HepG2 (cell line): ENCODE results near the gene CREB3. TPM values are rescaled to one million over a fixed set of nuclear protein-coding genes. Genes with fewer than 3 reads are reported as not detected.

Experiments used
- ATAC-seq: fragments of 200-7000 bp; cut with Tn5 transposase; 3 replicates; pipeline ENCODE4 v1.9.1; 2020; ENCODE audit warnings: mild to moderate bottlenecking, moderate library complexity
- BruUV-seq: library from RNA; stranded (reverse); fragments of 400-500 nt; replicated peaks from 2 replicates; lab custom pipeline; 2021; lab: Mats Ljungman, UMichigan
- CTCF ChIA-PET: fragments of 300-600 bp; formaldehyde crosslinking; extraction: SDS; loops from one replicate; lab custom pipeline; 2021; ENCODE audit warnings: low total read pairs, inconsistent platforms, low intra/inter-chr PET ratio; lab: Yijun Ruan, JAX
- POLR2A ChIA-PET: fragments of 350-600 bp; sonication (Branson Sonifier 250); formaldehyde crosslinking; loops from one replicate; lab custom pipeline; 2020; ENCODE audit warnings: antibody characterized with exemption, inconsistent platforms; lab: Yijun Ruan, JAX
- DNase-seq: peaks from one replicate; pipeline ENCODE4 v3.0.0-alpha.2; 2015; ENCODE audit warnings: low spot score
- FAIRE-seq: peaks from 3 replicates; lab custom pipeline; 2011; peaks lifted over from hg19 to GRCh38; lab: Jason Lieb, UNC
- H2AFZ ChIP-seq: one replicate; pipeline ENCODE4 v1.6.1; 2011; ENCODE audit warnings: low read length, inconsistent platforms
- H3K27ac ChIP-seq: fragments of 300-600 bp; 3 replicates; pipeline ENCODE4 v1.8.0; 2011; ENCODE audit warnings: mixed run types, mild to moderate bottlenecking, mixed read lengths, low read length, inconsistent platforms; ENCODE audit not compliant: insufficient read depth; ENCODE audit errors: extremely low read length
- H3K27me3 ChIP-seq, 2 experiments: fragments of 200-600 bp in 1 of 2; 2 replicates in 1 of 2; 3 replicates in 1 of 2; pipeline versions ENCODE4 v1.6.0 to v1.8.0; 2011; ENCODE audit warnings: low read length in 2 of 2, mild to moderate bottlenecking in 2 of 2, moderate library complexity in 2 of 2, inconsistent platforms in 1 of 2; ENCODE audit not compliant: insufficient read depth in 2 of 2, control insufficient read depth in 1 of 2
- H3K36me3 ChIP-seq, 2 experiments: fragments of 200-600 bp in 1 of 2; replicated peaks in 1 of 2; 2 replicates in 1 of 2; 3 replicates in 1 of 2; pipeline versions ENCODE4 v1.5.1 to v1.8.0; 2011; ENCODE audit warnings: low read length in 2 of 2, inconsistent platforms in 1 of 2; ENCODE audit not compliant: insufficient read depth in 2 of 2, control insufficient read depth in 1 of 2
- H3K4me1 ChIP-seq: 2 replicates; pipeline ENCODE4 v1.5.1; 2012; ENCODE audit warnings: low read length, inconsistent platforms; ENCODE audit not compliant: insufficient read depth
- H3K4me2 ChIP-seq: 2 replicates; pipeline ENCODE4 v1.6.0; 2011; ENCODE audit warnings: low read depth, low read length, inconsistent platforms
- H3K4me3 ChIP-seq, 3 experiments: fragments of 200-600 bp in 1 of 3; sonication (generic), shearing (Covaris generic) in 1 of 3; replicated peaks in 1 of 3; 2 replicates each; pipeline ENCODE4 v1.5.1; 2011 to 2016; ENCODE audit warnings: low read length in 3 of 3, inconsistent platforms in 2 of 3, low read depth in 2 of 3, mild to moderate bottlenecking in 2 of 3, control low read depth in 1 of 3, mixed read lengths in 1 of 3; ENCODE audit not compliant: insufficient read depth in 1 of 3
- H3K79me2 ChIP-seq: one replicate; pipeline ENCODE4 v1.6.1; 2011; ENCODE audit warnings: low read length, inconsistent platforms; ENCODE audit not compliant: insufficient read depth
- H3K9ac ChIP-seq: 2 replicates; pipeline ENCODE4 v1.6.0; 2011; ENCODE audit warnings: mild to moderate bottlenecking, low read depth, low read length, inconsistent platforms; ENCODE audit not compliant: insufficient read depth
- H3K9me3 ChIP-seq: 2 replicates; pipeline ENCODE4 v1.5.1; 2012; ENCODE audit warnings: mild to moderate bottlenecking, low read length
- H4K20me1 ChIP-seq: 2 replicates; pipeline ENCODE4 v1.6.0; 2011; ENCODE audit warnings: inconsistent platforms, mild to moderate bottlenecking, low read length, moderate library complexity; ENCODE audit not compliant: insufficient read depth
- CBX5 ChIP-seq: sonication (generic); formaldehyde crosslinking; IDR thresholded peaks from 2 replicates; pipeline ENCODE4 v1.4.0; 2020; ENCODE audit warnings: missing genetic modification reagents, borderline replicate concordance
- CEBPG ChIP-seq: IDR thresholded peaks from 2 replicates; pipeline ENCODE4 v1.6.1; 2016
- HCFC1 ChIP-seq: fragments of 150-350 bp; IDR thresholded peaks from 2 replicates; pipeline ENCODE4 v1.6.1; 2014; ENCODE audit warnings: low read depth, low read length
- HES4 ChIP-seq: sonication (generic); formaldehyde crosslinking; IDR thresholded peaks from 2 replicates; pipeline ENCODE4 v1.9.0; 2021; ENCODE audit warnings: mild to moderate bottlenecking, missing genetic modification reagents, borderline replicate concordance
- HMG20B ChIP-seq: conservative IDR thresholded peaks from 2 replicates; pipeline ENCODE4 v1.6.1; 2016; ENCODE audit warnings: missing genetic modification reagents, missing compliant biosample characterization
- HOXA5 ChIP-seq: sonication (generic); formaldehyde crosslinking; IDR thresholded peaks from 2 replicates; pipeline ENCODE4 v1.4.0; 2020; ENCODE audit warnings: missing genetic modification reagents
- LCORL ChIP-seq, 2 experiments: fragments of 450-650 bp in 1 of 2; sonication (generic) in 1 of 2; formaldehyde crosslinking in 1 of 2; IDR thresholded peaks; 2 replicates each; pipeline versions ENCODE4 v1.5.0 to v1.6.1; 2017 to 2020; ENCODE audit warnings: antibody characterized with exemption in 1 of 2, missing genetic modification reagents in 1 of 2
- PAX8 ChIP-seq: sonication (generic); formaldehyde crosslinking; IDR thresholded peaks from 2 replicates; pipeline ENCODE4 v1.8.0; 2022; ENCODE audit warnings: mild to moderate bottlenecking, missing genetic modification reagents, borderline replicate concordance
- PHF5A ChIP-seq: IDR thresholded peaks from one replicate; pipeline ENCODE4 v1.6.1; 2018; ENCODE audit warnings: low read depth, missing genetic modification reagents; ENCODE audit not compliant: unreplicated experiment
- SRF ChIP-seq: IDR thresholded peaks from 2 replicates; pipeline ENCODE4 v1.6.1; 2011; ENCODE audit warnings: mild to moderate bottlenecking, low read depth, low read length, moderate library complexity
- TBX2 ChIP-seq: sonication (generic); formaldehyde crosslinking; IDR thresholded peaks from 2 replicates; pipeline ENCODE4 v1.5.0; 2020; ENCODE audit warnings: missing genetic modification reagents, mild to moderate bottlenecking, borderline replicate concordance
- TRIM24 ChIP-seq: sonication (generic); formaldehyde crosslinking; IDR thresholded peaks from 2 replicates; pipeline ENCODE4 v1.8.0; 2022; ENCODE audit warnings: mild to moderate bottlenecking, missing genetic modification reagents
- ZNF253 ChIP-seq: sonication (generic); formaldehyde crosslinking; IDR thresholded peaks from 2 replicates; pipeline ENCODE4 v1.8.0; 2022; ENCODE audit warnings: mild to moderate bottlenecking, missing genetic modification reagents, borderline replicate concordance
- ZNF282 ChIP-seq: fragments of 450-650 bp; IDR thresholded peaks from 2 replicates; pipeline ENCODE4 v1.6.1; 2018; ENCODE audit not compliant: partially characterized antibody
- ZNF496 ChIP-seq: sonication (generic); formaldehyde crosslinking; IDR thresholded peaks from 2 replicates; pipeline ENCODE4 v1.8.1; 2023; ENCODE audit warnings: mild to moderate bottlenecking, moderate library complexity, missing genetic modification reagents; ENCODE audit not compliant: insufficient replicate concordance
- ZNF619 ChIP-seq: sonication (generic); formaldehyde crosslinking; IDR thresholded peaks from 2 replicates; pipeline ENCODE4 v1.4.0; 2020; ENCODE audit warnings: mild to moderate bottlenecking, missing genetic modification reagents
- WGBS: methylation state at CpG from one replicate; pipeline ENCODE4 v1.1.6; 2017; ENCODE audit warnings: low lambda C conversion rate; 5-methylcytosine and 5-hydroxymethylcytosine counted together
- in situ Hi-C: cut with HindIII; loops from 2 replicates; pipeline ENCODE4 v1.10.0; 2017; ENCODE audit warnings: low pct_unique_long_range_greater_than_20kb; ENCODE audit not compliant: extremely low pct_ligation_motif_present
- intact Hi-C: fragments of 100-400 bp; cut with micrococcal nuclease; formaldehyde crosslinking; loops from one replicate; pipeline ENCODE4 v1.10.0; 2022; ENCODE audit not compliant: unreplicated experiment
- polyA plus RNA-seq, 8 experiments: library from polyadenylated mRNA; depleted of rRNA in 3 of 8; stranded (reverse) in 7 of 8; unstranded in 1 of 8; fragments of >200 nt; fragmentation: Illumina TruSeq in 4 of 8; extraction: Trizol in 4 of 8; gene quantifications; 2 replicates each; pipeline versions ENCODE4 v1.2.1 to v1.2.3, GENCODE V29; 2011 to 2016; ENCODE audit warnings: low read depth in 4 of 8, missing spikeins in 1 of 8, mixed read lengths in 1 of 8; ENCODE audit not compliant: insufficient read depth in 1 of 8
- total RNA-seq, 5 experiments: library from RNA; depleted of rRNA; stranded (reverse); fragments of >200 nt; fragmentation: Illumina TruSeq; extraction: Trizol; gene quantifications; 2 replicates each; pipeline ENCODE4 v1.2.3, GENCODE V29; 2016; ENCODE audit warnings: low read depth in 1 of 5
- TF ChIP-seq, protein P1 (sequence below): IDR thresholded peaks from 2 replicates; pipeline ENCODE4 v1.6.1; 2012; ENCODE audit warnings: inconsistent platforms
- TF ChIP-seq, protein P2 (sequence below): sonication (generic); formaldehyde crosslinking; IDR thresholded peaks from 2 replicates; pipeline ENCODE4 v1.9.0; 2022; ENCODE audit warnings: low read depth, missing genetic modification reagents
- TF ChIP-seq, protein P3 (sequence below): sonication (generic); formaldehyde crosslinking; IDR thresholded peaks from 2 replicates; pipeline ENCODE4 v1.4.0; 2020; ENCODE audit warnings: low read depth, mild to moderate bottlenecking, missing genetic modification reagents

CREB3 gene
- total and polyA plus RNA-seq, 2 of the 13 experiments (the other 11 are each of a cell fraction or from before 2014, with no cell fraction given), result 11.1 to 34.2 TPM

DNA sequence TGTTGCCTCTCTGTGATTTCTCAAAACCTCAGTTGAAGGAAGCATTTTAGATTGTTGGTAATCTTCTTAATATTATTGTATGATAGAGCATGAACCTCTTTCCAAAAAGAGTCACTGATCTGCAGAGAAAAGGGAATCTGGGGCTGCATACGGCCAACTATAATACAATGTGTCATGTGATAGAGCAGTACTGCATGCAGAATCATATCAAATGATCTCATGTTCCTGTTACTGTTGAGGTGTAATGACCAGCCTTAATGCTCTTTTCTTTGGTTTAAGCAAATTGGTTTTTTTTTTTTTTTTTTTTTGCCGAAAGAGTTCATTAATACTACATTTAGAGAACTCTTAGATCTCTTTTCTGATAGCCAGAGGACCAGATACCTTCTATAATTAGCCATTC, 34.5 kb downstream of the CREB3 start:
- ATAC-seq (no peak), FAIRE-seq (no peak), DNase-seq (no peak)
- Histone ChIP-seq H3K27me3 (no peaks in the 10 kb centered on the region), H3K9ac (no peak overlapping the region), H3K79me2 (peaks cover 14% of the 10 kb centered on the region), H3K4me3 (no peak overlapping the region), H3K27ac (no peak overlapping the region), H3K4me1 (peaks cover 22% of the 10 kb centered on the region), H3K36me3 (no peaks in the 10 kb centered on the region), H4K20me1 (no peaks in the 10 kb centered on the region), H3K4me2 (no peak overlapping the region), H2AFZ (no peak overlapping the region), H3K9me3 (no peaks in the 10 kb centered on the region)
- TF ChIP-seq ZNF619 (CRISPR knock-in tag), result no peak
- no peak for TF ChIP-seq SRF
- TF ChIP-seq, protein P1, sequence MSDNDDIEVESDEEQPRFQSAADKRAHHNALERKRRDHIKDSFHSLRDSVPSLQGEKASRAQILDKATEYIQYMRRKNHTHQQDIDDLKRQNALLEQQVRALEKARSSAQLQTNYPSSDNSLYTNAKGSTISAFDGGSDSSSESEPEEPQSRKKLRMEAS, result no peak
- TF ChIP-seq, protein P2, sequence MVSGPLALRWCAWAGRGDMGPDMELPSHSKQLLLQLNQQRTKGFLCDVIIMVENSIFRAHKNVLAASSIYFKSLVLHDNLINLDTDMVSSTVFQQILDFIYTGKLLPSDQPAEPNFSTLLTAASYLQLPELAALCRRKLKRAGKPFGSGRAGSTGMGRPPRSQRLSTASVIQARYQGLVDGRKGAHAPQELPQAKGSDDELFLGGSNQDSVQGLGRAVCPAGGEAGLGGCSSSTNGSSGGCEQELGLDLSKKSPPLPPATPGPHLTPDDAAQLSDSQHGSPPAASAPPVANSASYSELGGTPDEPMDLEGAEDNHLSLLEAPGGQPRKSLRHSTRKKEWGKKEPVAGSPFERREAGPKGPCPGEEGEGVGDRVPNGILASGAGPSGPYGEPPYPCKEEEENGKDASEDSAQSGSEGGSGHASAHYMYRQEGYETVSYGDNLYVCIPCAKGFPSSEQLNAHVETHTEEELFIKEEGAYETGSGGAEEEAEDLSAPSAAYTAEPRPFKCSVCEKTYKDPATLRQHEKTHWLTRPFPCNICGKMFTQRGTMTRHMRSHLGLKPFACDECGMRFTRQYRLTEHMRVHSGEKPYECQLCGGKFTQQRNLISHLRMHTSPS, result no peak
- no peak for TF ChIP-seq HMG20B (CRISPR knock-in tag)
- TF ChIP-seq TRIM24 (CRISPR knock-in tag), result no peak
- no peak for TF ChIP-seq HOXA5 (CRISPR knock-in tag)
- no peak for TF ChIP-seq ZNF496 (CRISPR knock-in tag)
- TF ChIP-seq ZNF253 (CRISPR knock-in tag), result no peak
- no peak for TF ChIP-seq PHF5A
- TF ChIP-seq, protein P3, sequence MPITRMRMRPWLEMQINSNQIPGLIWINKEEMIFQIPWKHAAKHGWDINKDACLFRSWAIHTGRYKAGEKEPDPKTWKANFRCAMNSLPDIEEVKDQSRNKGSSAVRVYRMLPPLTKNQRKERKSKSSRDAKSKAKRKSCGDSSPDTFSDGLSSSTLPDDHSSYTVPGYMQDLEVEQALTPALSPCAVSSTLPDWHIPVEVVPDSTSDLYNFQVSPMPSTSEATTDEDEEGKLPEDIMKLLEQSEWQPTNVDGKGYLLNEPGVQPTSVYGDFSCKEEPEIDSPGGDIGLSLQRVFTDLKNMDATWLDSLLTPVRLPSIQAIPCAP (CRISPR knock-in tag), result no peak
- no peak for TF ChIP-seq LCORL (IDR thresholded peaks at IDR 0.05)
- TF ChIP-seq LCORL (CRISPR knock-in tag; IDR thresholded peaks at IDR 0.05), result no peak
- no peak for TF ChIP-seq TBX2 (CRISPR knock-in tag)
- TF ChIP-seq HES4 (CRISPR knock-in tag), result no peak
- no peak for TF ChIP-seq PAX8 (CRISPR knock-in tag)
- TF ChIP-seq CEBPG (CRISPR knock-in tag), result no peak
- TF ChIP-seq HCFC1, result no peak
- no peak for TF ChIP-seq ZNF282
- no peak for TF ChIP-seq CBX5 (CRISPR knock-in tag)
- ChIA-PET POLR2A (no interaction called here), CTCF (no interaction called here)
- intact Hi-C loops (no loop called here), in situ Hi-C loops (no loop called here)
- BruUV-seq, result no TSS peak
- 98% methylated on average over 2 of the region's 2 CpGs for WGBS
